SJCRH30 (cell line): ENCODE measurements around the gene SPTSSA. TPM values are rescaled to one million over a fixed set of nuclear protein-coding genes. Genes with fewer than 3 reads are reported as not detected.
"Not testable (repeated sequence)": the region's sequence is repeated elsewhere in the genome, so short reads cannot be mapped to it uniquely, and the experiment has no call there.

ENCODE experiments used
- DNase-seq, 2 experiments: peaks; one replicate each; pipeline ENCODE4 v3.0.0-alpha.2; 2015 to 2020
- H3K27ac ChIP-seq: fragments of 250-450 bp; sonication (Bioruptor Pico); 2 replicates; pipeline ENCODE4 v1.5.1; 2020; ENCODE audit warnings: mild to moderate bottlenecking, moderate library complexity
- H3K27me3 ChIP-seq: fragments of 250-450 bp; sonication (Bioruptor Pico); 2 replicates; pipeline ENCODE4 v1.5.1; 2020; ENCODE audit warnings: mild to moderate bottlenecking, moderate library complexity
- H3K36me3 ChIP-seq: fragments of 250-450 bp; sonication (Bioruptor Pico); 2 replicates; pipeline ENCODE4 v1.5.1; 2020; ENCODE audit warnings: mild to moderate bottlenecking, moderate library complexity
- H3K4me1 ChIP-seq: fragments of 250-450 bp; sonication (Bioruptor Pico); 2 replicates; pipeline ENCODE4 v1.5.1; 2020; ENCODE audit warnings: mild to moderate bottlenecking, moderate library complexity
- H3K4me3 ChIP-seq: fragments of 250-450 bp; sonication (Bioruptor Pico); 2 replicates; pipeline ENCODE4 v1.5.1; 2020; ENCODE audit warnings: mild to moderate bottlenecking, moderate library complexity
- H3K9me3 ChIP-seq: fragments of 250-450 bp; sonication (Bioruptor Pico); replicated peaks from 2 replicates; pipeline ENCODE4 v1.5.1; 2020; ENCODE audit warnings: mild to moderate bottlenecking, moderate library complexity
- total RNA-seq: library from RNA; depleted of rRNA; stranded (reverse); fragments of >200 nt; shearing (Covaris generic); gene quantifications from 2 replicates; pipeline ENCODE4 v1.2.3, GENCODE V29; 2014; rRNA removed

Gene SPTSSA, protein sequence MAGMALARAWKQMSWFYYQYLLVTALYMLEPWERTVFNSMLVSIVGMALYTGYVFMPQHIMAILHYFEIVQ
- total RNA-seq = 53.3 and 67.9 TPM in 2 replicates

DNA sequence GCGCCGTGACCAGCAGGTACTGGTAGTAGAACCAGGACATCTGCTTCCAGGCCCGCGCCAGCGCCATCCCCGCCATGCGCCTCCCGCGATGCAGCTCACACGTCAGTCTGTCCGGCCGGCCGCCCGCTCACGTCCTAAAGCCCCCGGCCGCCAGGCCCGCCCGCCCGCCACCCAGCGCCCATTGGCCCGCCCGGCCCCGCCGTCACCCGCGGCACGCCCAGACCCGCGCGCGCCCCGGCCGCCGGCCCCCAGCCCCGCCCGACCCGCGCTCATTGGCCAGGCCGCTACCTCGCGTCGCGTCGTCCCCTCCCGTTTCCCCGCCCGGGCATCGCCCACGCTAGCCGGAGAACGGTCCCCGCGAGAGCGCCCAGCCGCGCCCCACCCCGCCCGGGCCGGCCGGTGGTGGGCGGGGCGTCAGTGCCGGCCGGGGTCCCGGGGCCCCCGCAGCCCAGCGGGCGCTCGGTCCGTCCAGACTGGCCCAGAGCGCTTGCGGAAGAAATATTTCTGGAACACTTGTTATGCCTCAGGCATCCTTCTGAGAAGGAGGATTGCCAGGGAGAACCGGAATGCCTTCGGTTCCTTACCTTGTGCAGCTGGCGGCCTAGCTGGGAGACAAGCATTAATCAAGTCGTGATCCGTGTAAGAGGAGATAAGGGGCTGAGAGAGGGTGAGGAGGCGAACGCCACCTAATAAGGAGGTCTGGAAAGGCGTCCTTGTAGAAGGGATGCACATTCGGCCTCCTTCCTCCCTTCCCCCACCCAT, at the start of gene SPTSSA:
Gene SPTSSA (minus strand): TSS at position 109 of the 762 bp plus-strand sequence. CDS start 33 bp downstream, at position 76.
- Histone ChIP-seq H3K4me3 (peak within 1 kb of the TSS; percentile 70), H3K4me1 (peaks cover 17% of the 10 kb centered on the region), H3K27me3 (no peaks in the 10 kb centered on the region), H3K9me3 (no peaks in the 10 kb centered on the region), H3K27ac (peak within 1 kb of the TSS; percentile 55), H3K36me3 (peaks cover 3% of the 10 kb centered on the region)
- peak; percentile 93 to 94 for DNase-seq

DNA sequence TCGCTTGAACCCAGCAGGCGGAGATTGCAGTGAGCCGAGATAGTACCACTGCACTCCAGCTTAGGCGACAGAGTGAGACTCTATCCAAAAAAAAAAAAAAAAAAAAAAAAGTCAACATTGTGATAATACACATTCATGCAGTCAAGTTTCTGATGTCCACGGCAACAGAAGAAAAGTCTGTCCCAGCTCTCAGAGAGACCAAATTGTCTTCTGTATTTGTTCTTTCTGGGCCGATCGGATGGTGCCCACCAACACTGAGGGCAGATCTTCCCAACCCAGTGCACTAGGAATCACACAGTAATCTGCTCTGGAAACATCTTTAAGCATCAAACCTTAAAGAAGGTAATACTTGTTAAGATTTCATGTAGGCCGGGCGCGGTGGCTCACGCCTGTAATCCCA, 45.8 kb upstream of the SPTSSA start:
- no peak overlapping the region for H3K4me3 ChIP-seq
- no peaks in the 10 kb centered on the region for H3K27me3 ChIP-seq
- H3K36me3 ChIP-seq = no peaks in the 10 kb centered on the region
- no peaks in the 10 kb centered on the region for H3K9me3 ChIP-seq
- DNase-seq = no peak
- peaks cover 7% of the 10 kb centered on the region for H3K4me1 ChIP-seq
- H3K27ac ChIP-seq = no peak overlapping the region

DNA sequence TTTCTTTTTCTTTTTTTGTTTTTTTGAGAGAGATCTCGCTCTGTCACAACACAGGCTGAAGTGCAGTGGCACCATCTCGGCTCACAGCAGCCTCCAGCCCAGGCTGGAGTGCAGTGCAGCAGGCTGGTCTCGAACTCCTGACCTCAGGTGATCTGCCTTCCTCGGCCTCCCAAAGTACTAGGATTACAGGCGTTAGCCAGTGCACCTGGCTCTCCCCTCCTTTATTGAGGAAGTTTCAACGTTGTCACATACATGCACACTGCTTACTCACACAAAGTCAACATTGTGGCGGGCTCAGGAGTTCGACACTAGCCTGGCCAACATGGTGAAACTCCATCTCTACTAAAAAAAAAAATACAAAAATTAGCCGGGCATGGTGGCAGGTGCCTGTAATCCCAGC, 45.4 kb upstream of the SPTSSA start:
- H3K36me3 ChIP-seq = no peaks in the 10 kb centered on the region
- no peaks in the 10 kb centered on the region for H3K27me3 ChIP-seq
- no peak overlapping the region for H3K27ac ChIP-seq
- DNase-seq = no peak
- H3K4me1 ChIP-seq = peaks cover 5% of the 10 kb centered on the region; the same call in 1 of the 2 replicates
- no peak overlapping the region for H3K4me3 ChIP-seq
- H3K9me3 ChIP-seq = no peaks in the 10 kb centered on the region

DNA sequence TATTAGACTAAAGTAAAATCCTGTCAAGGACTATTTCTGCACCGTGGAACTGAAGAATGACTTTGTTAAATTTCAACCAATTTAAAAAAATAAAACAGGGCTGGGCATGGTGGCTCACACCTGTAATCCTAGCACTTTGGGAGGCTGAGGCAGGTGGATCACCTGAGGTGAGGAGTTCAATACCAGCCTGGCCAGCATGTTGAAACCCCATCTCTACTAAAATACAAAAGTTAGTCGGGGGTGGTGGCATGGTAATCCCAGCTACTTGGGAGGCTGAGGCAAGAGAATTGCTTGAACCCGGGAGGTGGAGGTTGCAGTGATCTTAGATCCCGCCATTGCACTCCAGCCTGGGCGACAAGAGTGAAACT, 43.1 kb upstream of the SPTSSA start:
- not testable (repeated sequence) for H3K4me3 ChIP-seq, H3K36me3 ChIP-seq, H3K9me3 ChIP-seq, H3K27me3 ChIP-seq, H3K27ac ChIP-seq, DNase-seq, H3K4me1 ChIP-seq

DNA sequence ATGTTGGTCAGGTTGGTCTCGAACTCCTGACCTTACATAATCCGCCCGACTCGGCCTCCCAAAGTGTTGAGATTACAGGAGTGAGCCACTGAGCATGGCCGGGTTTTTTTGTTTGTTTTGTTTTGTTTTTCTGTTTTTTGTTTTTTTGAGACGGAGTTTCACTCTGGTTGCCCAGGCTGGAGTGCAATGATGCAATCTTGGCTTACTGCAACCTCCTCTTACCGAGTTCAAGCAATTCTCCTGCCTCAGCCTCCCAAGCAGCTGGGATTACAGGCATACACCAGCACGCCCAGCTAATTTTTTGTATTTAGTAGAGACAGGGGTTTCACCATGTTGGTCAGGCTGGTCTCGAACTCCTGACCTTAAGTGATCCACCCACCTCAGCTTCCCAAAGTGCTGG, 42.0 kb upstream of the SPTSSA start:
- H3K9me3 ChIP-seq, H3K4me1 ChIP-seq, DNase-seq, H3K36me3 ChIP-seq, H3K27me3 ChIP-seq, H3K27ac ChIP-seq, H3K4me3 ChIP-seq: not testable (repeated sequence)

DNA sequence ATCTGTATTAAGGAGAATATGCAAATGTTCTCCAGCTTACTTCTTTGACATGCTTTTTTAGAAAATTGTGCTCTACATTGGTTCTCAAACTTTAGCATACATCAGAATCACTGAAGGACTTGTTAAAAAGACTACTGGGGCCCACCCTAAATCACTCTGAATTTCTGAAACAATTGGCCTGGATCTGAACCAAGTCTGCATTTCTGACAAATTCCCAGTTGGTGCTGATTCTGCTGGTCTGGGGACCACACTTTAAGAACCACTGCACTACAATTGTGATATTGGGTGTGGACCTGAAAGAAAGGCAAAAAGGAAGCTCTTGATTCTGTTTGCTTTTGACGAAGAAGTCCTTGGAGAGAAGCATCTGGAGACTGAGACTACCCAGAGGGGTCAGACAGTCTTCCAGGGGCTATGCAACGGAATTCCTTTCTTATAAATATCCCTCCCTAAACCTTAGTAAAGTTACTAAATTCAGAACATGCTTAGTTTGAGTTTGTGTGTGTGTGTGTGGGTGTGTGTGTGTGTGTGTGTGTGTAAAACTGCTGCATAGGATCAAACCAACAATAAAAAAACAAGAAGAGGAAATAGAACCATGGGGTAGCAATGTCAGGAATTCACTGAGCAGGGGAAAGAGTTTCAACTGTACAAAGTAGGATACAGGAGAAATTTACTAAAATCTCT, 40.6 kb upstream of the SPTSSA start:
- H3K27ac ChIP-seq = no peak overlapping the region
- DNase-seq = no peak
- no peaks in the 10 kb centered on the region for H3K27me3 ChIP-seq

DNA sequence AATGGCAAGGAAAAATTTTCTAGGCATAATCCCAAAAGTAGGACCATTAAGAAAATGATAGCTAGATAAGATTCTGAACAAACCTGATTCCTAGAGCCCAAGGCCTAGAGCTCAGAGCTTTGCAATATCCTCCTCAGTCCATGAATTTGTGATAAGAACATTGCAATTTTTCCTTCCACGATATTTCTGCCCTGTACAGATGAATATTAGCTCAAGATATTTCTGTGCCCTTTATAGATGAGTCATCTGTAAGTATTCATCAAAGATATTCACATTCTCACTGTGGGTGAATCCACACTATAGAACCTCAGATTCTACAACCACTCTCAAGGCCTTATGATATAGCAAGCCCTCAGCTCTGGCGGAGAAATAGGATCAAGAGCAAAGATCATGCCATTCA, 40.0 kb upstream of the SPTSSA start:
- no peaks in the 10 kb centered on the region for H3K36me3 ChIP-seq
- no peak overlapping the region for H3K4me3 ChIP-seq
- DNase-seq = no peak
- no peaks in the 10 kb centered on the region for H3K27me3 ChIP-seq
- peaks cover 13% of the 10 kb centered on the region for H3K4me1 ChIP-seq
- no peaks in the 10 kb centered on the region for H3K9me3 ChIP-seq
- H3K27ac ChIP-seq = no peak overlapping the region

More for the DNA sequence above, 40.6 kb upstream of the SPTSSA start:
- H3K4me1 ChIP-seq = peaks cover 7% of the 10 kb centered on the region; the same call in 1 of the 2 replicates
- H3K9me3 ChIP-seq = no peaks in the 10 kb centered on the region
- no peaks in the 10 kb centered on the region for H3K36me3 ChIP-seq
- no peak overlapping the region for H3K4me3 ChIP-seq

DNA sequence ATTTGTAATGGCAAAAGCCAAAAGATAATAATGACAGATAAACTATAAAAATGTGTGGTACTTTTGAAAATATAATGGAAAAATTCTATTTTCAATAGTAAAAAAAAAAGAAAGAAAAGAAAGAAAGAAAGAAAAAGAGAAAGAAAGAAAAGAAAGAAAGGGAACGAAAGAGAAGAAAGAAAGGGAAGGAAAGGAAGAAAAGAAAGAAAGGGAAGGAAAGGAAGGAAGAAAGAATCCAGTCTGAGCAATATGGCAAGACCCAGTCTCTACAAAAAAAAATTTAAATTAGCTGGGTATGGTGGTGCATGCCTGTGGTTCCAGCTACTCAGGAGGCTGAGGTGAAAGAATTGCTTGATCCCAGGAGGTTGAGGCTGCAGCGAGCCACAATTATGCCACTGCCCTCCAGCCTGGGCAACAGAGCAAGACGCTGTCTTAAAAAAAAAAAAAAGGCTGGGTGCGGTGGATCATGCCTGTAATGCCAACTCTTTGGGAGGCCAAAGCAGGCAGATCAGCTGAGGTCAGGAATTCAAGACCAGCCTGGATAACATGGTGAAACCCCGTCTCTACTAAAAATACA, 39.1 kb upstream of the SPTSSA start:
- H3K4me3 ChIP-seq = no peak overlapping the region
- H3K4me1 ChIP-seq = peaks cover 17% of the 10 kb centered on the region
- no peaks in the 10 kb centered on the region for H3K36me3 ChIP-seq
- DNase-seq = no peak
- no peaks in the 10 kb centered on the region for H3K9me3 ChIP-seq
- H3K27ac ChIP-seq = no peak overlapping the region
- no peaks in the 10 kb centered on the region for H3K27me3 ChIP-seq

DNA sequence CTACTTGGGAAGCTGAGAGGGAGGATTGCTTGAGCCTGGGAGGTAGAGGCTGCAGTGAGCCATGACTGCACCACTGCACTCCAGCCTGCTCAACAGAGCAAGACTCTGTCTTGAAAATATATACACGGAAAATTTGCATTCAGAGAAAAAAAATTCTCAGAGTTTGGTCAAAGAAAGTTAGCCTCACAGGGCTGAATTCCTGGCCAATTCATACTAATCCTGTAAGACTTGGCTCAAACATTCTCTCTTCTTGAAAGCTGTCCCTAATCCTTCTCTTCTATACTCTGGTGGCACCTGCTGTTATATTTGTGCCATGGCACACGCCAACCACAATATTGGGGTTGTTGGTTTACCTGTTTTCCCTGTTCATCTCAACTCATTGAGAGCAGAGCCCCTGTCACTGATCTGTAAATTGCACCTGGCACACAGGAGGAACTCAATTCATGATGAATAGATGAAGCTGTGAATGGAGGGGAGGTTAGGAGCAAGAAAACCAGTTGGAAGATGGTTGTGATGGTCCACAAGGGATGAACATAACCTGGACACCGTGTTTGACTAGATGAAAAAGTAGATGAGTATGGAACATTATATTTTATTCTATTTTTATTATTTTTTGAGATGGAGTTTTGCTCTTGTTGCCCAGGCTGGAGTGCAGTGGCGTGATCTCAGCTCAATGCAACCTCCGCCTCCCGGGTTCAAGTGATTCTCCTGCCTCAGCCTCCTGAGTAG, 36.8 kb upstream of the SPTSSA start:
- Histone ChIP-seq H3K4me1 (peaks cover 12% of the 10 kb centered on the region), H3K27me3 (no peaks in the 10 kb centered on the region), H3K27ac (no peak overlapping the region), H3K9me3 (no peaks in the 10 kb centered on the region), H3K4me3 (no peak overlapping the region), H3K36me3 (no peaks in the 10 kb centered on the region)
- DNase-seq = peak in 1 of 2 experiments; percentile 41

DNA sequence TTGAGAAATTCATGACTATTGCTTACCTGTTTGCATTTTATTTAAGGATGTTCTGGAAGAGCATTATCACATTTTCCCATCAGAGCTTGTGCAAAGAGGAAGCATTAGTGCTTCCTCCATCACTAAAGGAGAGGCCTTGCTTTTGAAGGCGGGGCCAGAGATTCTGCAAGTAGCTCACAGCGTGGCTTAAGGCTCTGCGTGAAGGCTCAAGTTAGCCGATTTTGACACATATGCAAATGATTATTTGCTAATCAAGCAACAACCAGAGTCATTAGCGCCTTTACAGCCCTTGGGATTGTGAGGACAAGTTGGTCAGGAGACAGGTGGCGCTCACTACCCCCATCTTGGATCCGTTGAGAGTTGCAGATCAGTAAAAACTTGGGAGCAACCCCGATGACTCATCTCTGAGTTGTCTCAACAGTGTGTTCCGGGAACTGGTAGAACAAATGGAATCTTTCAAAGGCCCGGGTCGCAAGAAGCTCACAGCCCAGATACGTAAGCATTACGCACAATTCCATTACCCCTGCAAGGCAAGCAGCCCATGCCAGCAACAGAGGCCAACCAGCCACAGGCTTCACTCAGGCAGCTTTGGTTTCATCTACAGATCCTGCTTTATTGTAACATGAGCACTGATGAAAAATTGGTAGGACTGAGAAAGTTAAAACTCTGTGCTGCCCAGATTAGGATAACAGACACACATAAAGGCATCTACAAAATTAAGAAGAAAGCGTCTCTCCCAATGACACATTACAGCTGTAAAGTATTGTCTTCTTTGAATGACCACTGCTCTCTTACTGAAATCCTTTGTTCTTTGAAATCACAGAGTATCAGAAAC, 34.9 kb upstream of the SPTSSA start:
- Histone ChIP-seq H3K27me3 (no peaks in the 10 kb centered on the region), H3K9me3 (no peaks in the 10 kb centered on the region), H3K27ac (peak overlapping the region; percentile 86), H3K4me3 (peak overlapping the region; percentile 30), H3K36me3 (no peaks in the 10 kb centered on the region), H3K4me1 (peaks cover 12% of the 10 kb centered on the region)
- DNase-seq = peak; percentile 90 to 96

DNA sequence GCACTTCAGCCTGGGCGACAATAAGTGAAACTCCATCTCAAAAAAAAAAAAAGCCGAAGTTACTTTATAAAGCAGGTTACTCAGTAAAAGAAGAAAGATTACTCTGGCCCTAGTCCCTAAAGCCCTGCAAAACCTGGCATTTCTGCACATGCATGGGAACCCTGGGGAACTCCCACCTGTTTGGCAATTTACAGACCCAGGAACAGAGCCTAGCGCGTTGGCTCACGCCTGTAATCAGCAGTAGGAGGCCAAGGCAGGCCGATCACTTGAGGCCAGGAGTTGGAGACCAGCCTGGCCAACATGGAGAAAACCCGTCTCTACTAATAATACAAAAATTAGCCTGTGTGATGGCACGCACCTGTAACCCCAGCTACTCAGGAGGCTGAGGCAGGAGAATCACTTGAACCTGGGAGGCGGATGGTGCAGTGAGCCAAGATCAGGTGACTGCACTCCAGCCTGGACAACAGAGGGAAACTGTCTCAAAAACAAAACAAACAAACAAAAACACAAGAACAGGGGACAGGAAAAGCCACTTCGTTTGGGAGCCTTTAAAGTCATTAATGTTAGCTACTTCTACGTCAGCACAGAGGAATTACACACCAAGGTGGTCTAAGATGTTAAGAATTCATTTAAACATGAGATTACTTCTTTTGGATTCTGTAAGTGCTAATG, 34.1 kb upstream of the SPTSSA start:
- peak overlapping the region; percentile 86 for H3K27ac ChIP-seq
- H3K9me3 ChIP-seq = no peaks in the 10 kb centered on the region
- H3K4me1 ChIP-seq = peaks cover 12% of the 10 kb centered on the region
- H3K27me3 ChIP-seq = no peaks in the 10 kb centered on the region
- no peaks in the 10 kb centered on the region for H3K36me3 ChIP-seq
- no peak overlapping the region for H3K4me3 ChIP-seq
- DNase-seq = no peak

DNA sequence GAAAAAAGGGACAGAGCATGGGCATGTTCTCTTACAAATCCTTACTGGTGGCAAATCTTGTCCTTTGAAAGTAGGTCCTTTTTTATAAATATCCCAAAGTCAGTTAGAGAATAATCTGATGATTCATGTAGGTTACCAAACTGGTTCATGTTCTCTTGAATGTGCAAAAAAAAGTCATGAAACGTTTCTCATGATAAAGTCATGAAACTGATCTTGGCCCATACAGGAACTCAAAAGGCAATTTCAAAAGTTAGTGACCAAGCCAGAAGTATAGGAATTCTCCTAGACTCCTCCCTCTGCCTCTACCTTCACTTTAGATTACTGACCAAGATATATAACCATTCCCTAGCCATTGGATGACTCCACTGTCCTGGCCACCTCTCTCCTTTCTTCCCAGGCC, 27.3 kb upstream of the SPTSSA start:
- Histone ChIP-seq H3K4me3 (no peak overlapping the region), H3K27me3 (no peaks in the 10 kb centered on the region), H3K9me3 (no peaks in the 10 kb centered on the region), H3K27ac (no peak overlapping the region), H3K4me1 (no peaks in the 10 kb centered on the region), H3K36me3 (no peaks in the 10 kb centered on the region)
- no peak for DNase-seq

DNA sequence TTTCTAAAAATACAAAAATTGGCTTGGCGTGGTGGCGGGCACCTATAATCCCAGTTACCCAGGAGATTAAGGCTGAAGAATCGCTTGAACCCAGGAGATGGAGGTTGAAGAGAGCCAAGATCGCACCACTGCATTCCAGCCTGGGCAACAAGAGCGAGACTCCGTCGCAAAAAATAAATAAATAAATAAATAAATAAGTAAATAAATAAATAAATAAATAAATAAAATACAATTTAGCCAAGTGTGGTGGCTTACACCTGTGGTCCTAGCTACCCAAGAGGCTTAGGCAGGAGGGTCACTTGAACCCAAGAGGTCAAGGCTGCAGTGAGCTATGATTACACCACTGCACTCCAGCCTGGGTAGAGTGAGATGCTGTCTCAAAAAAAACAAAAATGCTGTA, 26.5 kb upstream of the SPTSSA start:
- no peak for DNase-seq
- Histone ChIP-seq H3K36me3 (no peaks in the 10 kb centered on the region), H3K27ac (no peak overlapping the region), H3K4me3 (no peak overlapping the region), H3K27me3 (no peaks in the 10 kb centered on the region), H3K4me1 (no peaks in the 10 kb centered on the region), H3K9me3 (no peaks in the 10 kb centered on the region)

DNA sequence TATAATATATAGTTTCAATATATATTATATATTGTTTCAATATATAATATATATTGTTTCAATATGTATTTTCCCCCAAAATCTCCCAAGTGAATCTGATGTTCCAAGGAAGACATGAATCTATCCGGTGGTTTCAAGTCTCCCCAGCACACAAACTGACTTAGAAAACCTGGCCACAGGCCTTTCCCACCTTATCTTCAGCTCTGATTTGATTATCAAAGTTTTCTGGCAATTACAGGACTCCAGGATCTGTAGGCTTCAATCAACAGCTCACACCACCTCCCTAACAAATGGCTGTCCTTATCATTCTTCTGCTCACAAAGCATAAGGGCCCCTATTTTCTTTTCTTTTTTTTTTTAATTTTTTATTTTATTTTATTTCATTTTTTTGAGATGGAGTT, 22.7 kb upstream of the SPTSSA start:
- Histone ChIP-seq H3K4me1 (no peaks in the 10 kb centered on the region), H3K36me3 (no peaks in the 10 kb centered on the region), H3K9me3 (no peaks in the 10 kb centered on the region), H3K27me3 (no peaks in the 10 kb centered on the region), H3K27ac (no peak overlapping the region), H3K4me3 (no peak overlapping the region)
- DNase-seq = no peak
